Epithelial cell of esophagus (primary cell): Measurements from ENCODE around the gene RPL26.
A peak's percentile ranks its signal among the peaks of the same experiment; 100 is the strongest.

Experiments
- DNase-seq: peaks from one replicate; pipeline ENCODE4 v3.0.0; 2010; ENCODE audit warnings: low read depth
- H3K4me3 ChIP-seq: 2 replicates; pipeline ENCODE4 v1.5.1; 2011; ENCODE audit warnings: mild to moderate bottlenecking, low read length, control low read depth
- CTCF ChIP-seq: IDR thresholded peaks from 2 replicates; pipeline ENCODE4 v1.5.1; 2011; ENCODE audit warnings: low read depth, mild to moderate bottlenecking, low read length, control low read depth, inconsistent platforms; ENCODE audit not compliant: insufficient read depth; ENCODE audit errors: missing control alignments

RPL26 gene

GRCh38 chr17:8409966-8410882, 27.2 kb upstream of the RPL26 start:
- peak overlapping the region; percentile 37 for H3K4me3 ChIP-seq
- peak; percentile 95 for DNase-seq
- peak; percentile 87 for TF ChIP-seq CTCF

- DNase-seq: peak; percentile 81
- no peak overlapping the region for H3K4me3 ChIP-seq
- no peak for TF ChIP-seq CTCF
Observed at GRCh38 chr17:8408371-8408770, 25.4 kb upstream of the RPL26 start.

- DNase-seq: no peak
- TF ChIP-seq CTCF: no peak
- H3K4me3 ChIP-seq: no peak overlapping the region
Observed at GRCh38 chr17:8406174-8406573, 23.2 kb upstream of the RPL26 start.

GRCh38 chr17:8405499-8406016, 22.6 kb upstream of the RPL26 start:
- no peak for DNase-seq
- H3K4me3 ChIP-seq: no peak overlapping the region
- TF ChIP-seq CTCF: no peak

- H3K4me3 ChIP-seq: no peak overlapping the region
- no peak for DNase-seq
- TF ChIP-seq CTCF: no peak
Observed at GRCh38 chr17:8402921-8403536, 20.0 kb upstream of the RPL26 start.

- H3K4me3 ChIP-seq: no peak overlapping the region
- DNase-seq: no peak
- TF ChIP-seq CTCF: no peak
Observed at GRCh38 chr17:8401107-8401506, 18.1 kb upstream of the RPL26 start.
